ENCODE data around the gene GNLY. TPM values are rescaled to one million over a fixed set of nuclear protein-coding genes. Genes with fewer than 3 reads are reported as not detected.

Gene GNLY
- total and polyA plus RNA-seq, 8 donors = 0.28 to 1.3 (median 0.76) TPM; not detected in 3

DNA sequence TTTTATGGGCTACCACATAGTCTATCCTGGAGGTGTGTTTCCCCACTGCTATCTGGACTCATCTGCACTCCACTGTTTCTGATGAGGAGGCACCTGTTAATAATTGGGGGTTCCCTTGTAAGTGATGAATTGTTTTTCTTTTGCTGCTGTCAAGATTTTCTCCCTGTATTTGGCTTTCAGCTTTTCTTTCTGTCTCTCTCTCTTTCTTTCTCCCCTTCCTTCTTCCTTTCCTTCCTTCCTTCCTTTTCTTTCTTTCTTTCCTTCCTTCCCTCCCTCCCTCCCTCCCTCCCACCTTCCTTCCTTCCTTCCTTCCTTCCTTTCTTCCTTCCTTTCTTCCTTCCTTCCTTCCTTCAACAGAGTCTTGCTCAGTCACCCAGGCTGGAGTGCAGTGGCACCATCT lies 9.2 kb downstream of the GNLY start:
- no peaks in the 10 kb centered on the region for H3K27me3 ChIP-seq
- H3K36me3 ChIP-seq = no peaks in the 10 kb centered on the region
- TF ChIP-seq, protein P1, sequence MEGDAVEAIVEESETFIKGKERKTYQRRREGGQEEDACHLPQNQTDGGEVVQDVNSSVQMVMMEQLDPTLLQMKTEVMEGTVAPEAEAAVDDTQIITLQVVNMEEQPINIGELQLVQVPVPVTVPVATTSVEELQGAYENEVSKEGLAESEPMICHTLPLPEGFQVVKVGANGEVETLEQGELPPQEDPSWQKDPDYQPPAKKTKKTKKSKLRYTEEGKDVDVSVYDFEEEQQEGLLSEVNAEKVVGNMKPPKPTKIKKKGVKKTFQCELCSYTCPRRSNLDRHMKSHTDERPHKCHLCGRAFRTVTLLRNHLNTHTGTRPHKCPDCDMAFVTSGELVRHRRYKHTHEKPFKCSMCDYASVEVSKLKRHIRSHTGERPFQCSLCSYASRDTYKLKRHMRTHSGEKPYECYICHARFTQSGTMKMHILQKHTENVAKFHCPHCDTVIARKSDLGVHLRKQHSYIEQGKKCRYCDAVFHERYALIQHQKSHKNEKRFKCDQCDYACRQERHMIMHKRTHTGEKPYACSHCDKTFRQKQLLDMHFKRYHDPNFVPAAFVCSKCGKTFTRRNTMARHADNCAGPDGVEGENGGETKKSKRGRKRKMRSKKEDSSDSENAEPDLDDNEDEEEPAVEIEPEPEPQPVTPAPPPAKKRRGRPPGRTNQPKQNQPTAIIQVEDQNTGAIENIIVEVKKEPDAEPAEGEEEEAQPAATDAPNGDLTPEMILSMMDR (IDR thresholded peaks at IDR 0.05) = no peak
- no peak overlapping the region for H3K4me3 ChIP-seq
- no peak overlapping the region for H3K27ac ChIP-seq
- intact Hi-C loops (cut with DNase I) = no loop called here
- ATAC-seq = no peak
- FAIRE-seq = no peak
- peaks cover 0 to 8% (median 0%) of the 10 kb centered on the region in 3 donors for H3K4me1 ChIP-seq
- no peaks in the 10 kb centered on the region for H3K9me3 ChIP-seq
- DNase-seq = no peak

DNA sequence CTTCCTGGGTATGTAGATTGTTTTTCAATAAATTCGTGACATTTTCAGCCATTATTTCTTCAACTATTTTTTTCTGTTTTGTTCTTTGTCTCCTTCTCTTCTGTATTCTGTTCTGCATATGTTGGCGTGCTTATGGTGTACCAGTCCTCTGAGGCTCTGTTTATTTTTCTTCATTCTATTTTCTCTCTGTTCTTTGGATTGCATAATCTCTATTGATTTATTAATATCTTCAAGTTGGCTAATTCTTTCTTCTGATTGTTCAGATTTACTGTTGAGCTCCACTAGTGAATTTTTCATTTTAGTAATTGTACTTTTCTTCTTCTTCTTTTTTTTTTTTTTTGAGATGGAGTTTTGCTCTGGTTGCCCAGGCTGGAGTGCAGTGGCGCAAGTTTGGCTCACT lies 9.9 kb downstream of the GNLY start:
- H3K27ac ChIP-seq = no peak overlapping the region
- no peaks in the 10 kb centered on the region for H3K27me3 ChIP-seq
- no peaks in the 10 kb centered on the region for H3K9me3 ChIP-seq
- WGBS, 2 donors = 74 to 76% methylated on average over 3 of the region's 3 CpGs
- DNase-seq (no peak), ATAC-seq (no peak), FAIRE-seq (no peak)
- H3K4me3 ChIP-seq = no peak overlapping the region
- TF ChIP-seq, protein P1 (IDR thresholded peaks at IDR 0.05) = no peak
- H3K36me3 ChIP-seq = no peaks in the 10 kb centered on the region
- peaks cover 0 to 8% (median 0%) of the 10 kb centered on the region in 3 donors for H3K4me1 ChIP-seq
- intact Hi-C loops (cut with DNase I) = no loop called here

DNA sequence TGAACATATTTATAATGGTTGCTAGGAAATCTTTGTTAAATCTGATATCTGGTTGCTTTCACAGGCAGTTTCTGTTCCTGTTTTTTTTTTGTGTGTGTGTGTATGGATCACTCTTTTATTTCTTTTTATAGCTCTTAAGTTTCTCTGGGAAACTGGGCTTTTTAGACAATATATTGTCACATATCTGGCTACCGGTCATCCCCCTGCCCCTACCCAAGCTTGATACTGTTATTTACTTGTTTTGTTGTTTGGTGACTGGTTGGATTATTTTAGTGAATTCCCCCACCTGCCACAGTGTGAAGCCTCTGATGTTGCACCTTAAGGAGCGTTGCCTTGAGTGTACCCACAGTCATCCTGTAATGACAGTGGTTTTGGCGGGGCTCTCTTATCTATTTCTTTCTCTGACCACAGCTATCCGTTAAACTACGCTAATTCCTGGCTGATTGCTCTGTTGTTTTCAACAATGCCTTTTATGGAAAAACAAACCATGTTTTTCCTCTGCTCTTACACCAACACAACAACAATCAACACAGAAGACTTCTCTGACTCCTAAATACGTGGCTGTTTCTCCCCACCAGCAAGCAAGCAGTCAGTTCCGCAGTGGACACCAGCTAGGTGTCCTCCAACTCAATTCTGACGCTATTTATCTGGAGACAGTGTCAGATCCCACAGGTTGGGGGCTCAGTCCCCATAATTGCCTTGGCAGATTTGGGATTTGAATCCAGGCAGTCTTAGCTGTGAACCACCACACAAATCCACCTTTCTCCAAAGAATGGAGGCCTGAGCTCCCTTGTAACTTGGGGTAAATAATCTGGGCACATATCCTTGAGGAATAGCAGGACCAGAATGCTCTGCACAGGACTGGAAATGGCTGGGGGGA lies 10.9 kb downstream of the GNLY start:
- ATAC-seq (no peak), FAIRE-seq (no peak), DNase-seq (no peak)
- Histone ChIP-seq H3K27me3 (no peaks in the 10 kb centered on the region), H3K4me1 (peaks cover 0 to 11% (median 0%) of the 10 kb centered on the region in 3 donors), H3K4me3 (no peak overlapping the region), H3K27ac (peak overlapping the region in 2 of 4 donors; percentile 46 to 59), H3K36me3 (no peaks in the 10 kb centered on the region), H3K9me3 (no peaks in the 10 kb centered on the region)
- WGBS, 2 donors = 80 to 84% methylated on average over 8 of the region's 8 CpGs
- intact Hi-C loops (cut with DNase I) = no loop called here
- TF ChIP-seq, protein P1 (IDR thresholded peaks at IDR 0.05) = no peak

DNA sequence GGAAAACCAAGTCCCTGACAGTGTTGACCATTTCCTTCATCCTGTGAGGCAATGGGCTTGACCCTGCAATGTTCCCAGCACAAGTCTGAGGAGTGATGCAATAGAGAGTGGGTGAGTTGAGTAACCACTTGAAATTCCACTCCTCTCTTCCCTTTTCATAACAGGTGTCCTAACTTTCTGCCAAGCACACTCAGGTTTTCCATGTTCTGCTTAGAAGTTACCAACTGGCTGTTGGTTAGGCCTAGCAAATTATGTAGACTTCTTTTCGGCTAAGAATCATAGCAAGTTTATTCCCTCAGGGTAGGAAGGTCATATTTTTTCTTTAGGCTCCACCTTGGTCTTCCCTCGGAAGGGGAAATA lies 11.5 kb downstream of the GNLY start:
- WGBS, 2 donors = 85 to 89% methylated on average over 2 of the region's 2 CpGs
- no peaks in the 10 kb centered on the region for H3K9me3 ChIP-seq
- H3K4me3 ChIP-seq = no peak overlapping the region
- ATAC-seq (peak; percentile 32 to 72 (median 51)), FAIRE-seq (no peak), DNase-seq (peak in 1 of 6 donors; percentile 44)
- TF ChIP-seq, protein P1 (IDR thresholded peaks at IDR 0.05) = no peak
- H3K27ac ChIP-seq = peak overlapping the region in 2 of 4 donors; percentile 46 to 59
- H3K4me1 ChIP-seq = peaks cover 0 to 11% (median 0%) of the 10 kb centered on the region in 3 donors
- intact Hi-C loops (cut with DNase I) = no loop called here
- H3K27me3 ChIP-seq = no peaks in the 10 kb centered on the region
- no peaks in the 10 kb centered on the region for H3K36me3 ChIP-seq

DNA sequence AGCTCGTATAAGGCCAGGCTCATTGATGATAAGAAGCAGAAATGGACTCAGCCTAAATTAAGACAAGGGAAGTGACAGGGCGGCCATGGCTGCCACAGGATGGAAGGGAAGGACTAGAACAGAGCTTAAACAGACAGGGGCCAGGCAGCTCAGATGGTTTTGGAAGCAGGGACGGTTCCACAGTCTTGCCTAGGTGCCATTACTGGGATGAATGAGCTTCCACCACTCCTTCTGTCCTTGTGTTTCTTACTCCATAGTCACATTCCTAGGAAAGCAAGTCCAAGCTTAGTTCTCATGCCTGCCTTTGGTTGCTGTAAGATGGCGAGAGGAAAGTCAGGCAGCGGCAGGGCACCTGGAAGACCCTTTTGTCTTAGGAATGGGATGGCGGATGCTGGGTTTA lies 11.9 kb downstream of the GNLY start:
- Histone ChIP-seq H3K4me3 (no peak overlapping the region), H3K4me1 (peaks cover 0 to 11% (median 0%) of the 10 kb centered on the region in 3 donors), H3K36me3 (no peaks in the 10 kb centered on the region), H3K27me3 (no peaks in the 10 kb centered on the region), H3K27ac (peak overlapping the region in 1 of 4 donors; percentile 59), H3K9me3 (no peaks in the 10 kb centered on the region)
- ATAC-seq = no peak
- FAIRE-seq = no peak
- intact Hi-C loops (cut with DNase I) = no loop called here
- WGBS, 2 donors = 88 to 92% methylated on average over 5 to 6 of the region's 6 CpGs
- TF ChIP-seq, protein P1 (IDR thresholded peaks at IDR 0.05) = no peak
- DNase-seq = no peak
